GM19035 (cell line): ENCODE measurements around the gene FNDC3A.
A peak's percentile ranks its signal among the peaks of the same experiment; 100 is the strongest.

Experiments
- ATAC-seq: cut with Tn5 transposase; IDR thresholded peaks from one replicate; pipeline ENCODE4 v1.9.1; 2021; ENCODE audit not compliant: unreplicated experiment

FNDC3A gene, protein sequence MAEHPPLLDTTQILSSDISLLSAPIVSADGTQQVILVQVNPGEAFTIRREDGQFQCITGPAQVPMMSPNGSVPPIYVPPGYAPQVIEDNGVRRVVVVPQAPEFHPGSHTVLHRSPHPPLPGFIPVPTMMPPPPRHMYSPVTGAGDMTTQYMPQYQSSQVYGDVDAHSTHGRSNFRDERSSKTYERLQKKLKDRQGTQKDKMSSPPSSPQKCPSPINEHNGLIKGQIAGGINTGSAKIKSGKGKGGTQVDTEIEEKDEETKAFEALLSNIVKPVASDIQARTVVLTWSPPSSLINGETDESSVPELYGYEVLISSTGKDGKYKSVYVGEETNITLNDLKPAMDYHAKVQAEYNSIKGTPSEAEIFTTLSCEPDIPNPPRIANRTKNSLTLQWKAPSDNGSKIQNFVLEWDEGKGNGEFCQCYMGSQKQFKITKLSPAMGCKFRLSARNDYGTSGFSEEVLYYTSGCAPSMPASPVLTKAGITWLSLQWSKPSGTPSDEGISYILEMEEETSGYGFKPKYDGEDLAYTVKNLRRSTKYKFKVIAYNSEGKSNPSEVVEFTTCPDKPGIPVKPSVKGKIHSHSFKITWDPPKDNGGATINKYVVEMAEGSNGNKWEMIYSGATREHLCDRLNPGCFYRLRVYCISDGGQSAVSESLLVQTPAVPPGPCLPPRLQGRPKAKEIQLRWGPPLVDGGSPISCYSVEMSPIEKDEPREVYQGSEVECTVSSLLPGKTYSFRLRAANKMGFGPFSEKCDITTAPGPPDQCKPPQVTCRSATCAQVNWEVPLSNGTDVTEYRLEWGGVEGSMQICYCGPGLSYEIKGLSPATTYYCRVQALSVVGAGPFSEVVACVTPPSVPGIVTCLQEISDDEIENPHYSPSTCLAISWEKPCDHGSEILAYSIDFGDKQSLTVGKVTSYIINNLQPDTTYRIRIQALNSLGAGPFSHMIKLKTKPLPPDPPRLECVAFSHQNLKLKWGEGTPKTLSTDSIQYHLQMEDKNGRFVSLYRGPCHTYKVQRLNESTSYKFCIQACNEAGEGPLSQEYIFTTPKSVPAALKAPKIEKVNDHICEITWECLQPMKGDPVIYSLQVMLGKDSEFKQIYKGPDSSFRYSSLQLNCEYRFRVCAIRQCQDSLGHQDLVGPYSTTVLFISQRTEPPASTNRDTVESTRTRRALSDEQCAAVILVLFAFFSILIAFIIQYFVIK

GRCh38 chr13:48975856-48976575 is at the start of gene FNDC3A:
FNDC3A (plus strand) TSS chr13:48975912; CDS start chr13:49006191, 30,279 bp downstream.
- peak; percentile 59 for ATAC-seq

GRCh38 chr13:48928757-48929430 is 46.8 kb upstream of the FNDC3A start:
- no peak for ATAC-seq

DNA sequence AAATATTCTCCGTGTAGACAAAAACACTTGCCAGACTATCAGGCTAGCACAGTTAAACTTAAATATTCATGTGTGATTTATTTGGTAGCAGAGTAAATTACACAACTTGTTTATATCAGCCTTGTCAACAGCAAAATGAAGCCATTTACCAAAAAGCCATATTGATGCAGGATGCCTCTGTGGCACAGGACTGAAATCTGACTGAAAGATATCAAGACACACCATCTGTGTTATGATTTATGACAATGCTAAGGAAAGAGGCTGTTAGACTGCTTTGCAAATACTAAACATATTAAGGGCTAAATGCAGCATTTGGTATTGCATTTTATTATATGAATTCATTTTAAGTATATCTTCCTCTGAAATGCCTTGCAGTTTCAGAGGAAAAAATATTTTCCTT is 44.8 kb upstream of the FNDC3A start:
- ATAC-seq: no peak

- ATAC-seq: no peak
Measured at GRCh38 chr13:48938308-48938943, 37.3 kb upstream of the FNDC3A start.

- ATAC-seq: no peak
Measured at GRCh38 chr13:48939728-48940127, 36.0 kb upstream of the FNDC3A start.

- ATAC-seq: no peak
Measured at GRCh38 chr13:48942131-48942530, 33.6 kb upstream of the FNDC3A start.

GRCh38 chr13:48944221-48944620 is 31.5 kb upstream of the FNDC3A start:
- no peak for ATAC-seq

DNA sequence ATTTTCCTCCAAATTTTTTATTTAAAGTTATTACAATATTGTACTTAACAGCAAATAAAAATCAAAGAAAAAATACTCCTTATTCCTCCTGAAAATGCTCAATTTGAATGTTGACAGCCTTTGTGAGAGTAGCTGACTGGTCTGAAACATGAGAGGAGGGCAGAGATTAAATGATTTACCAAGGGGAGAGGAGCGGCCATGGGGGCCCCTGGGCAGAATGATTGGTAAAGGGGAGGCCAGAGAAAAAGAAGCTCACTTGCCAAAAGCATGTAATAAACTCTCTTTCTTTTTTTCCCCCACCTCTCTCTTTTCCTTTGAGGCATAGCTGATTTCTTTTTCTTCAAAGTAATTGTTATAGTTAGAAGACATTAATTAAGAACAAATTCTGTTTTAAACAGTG is 30.1 kb upstream of the FNDC3A start:
- ATAC-seq: no peak

- ATAC-seq: no peak
Measured at GRCh38 chr13:48946163-48946562, 29.5 kb upstream of the FNDC3A start.

- no peak for ATAC-seq
Measured at GRCh38 chr13:48949566-48950500, 25.9 kb upstream of the FNDC3A start.

DNA sequence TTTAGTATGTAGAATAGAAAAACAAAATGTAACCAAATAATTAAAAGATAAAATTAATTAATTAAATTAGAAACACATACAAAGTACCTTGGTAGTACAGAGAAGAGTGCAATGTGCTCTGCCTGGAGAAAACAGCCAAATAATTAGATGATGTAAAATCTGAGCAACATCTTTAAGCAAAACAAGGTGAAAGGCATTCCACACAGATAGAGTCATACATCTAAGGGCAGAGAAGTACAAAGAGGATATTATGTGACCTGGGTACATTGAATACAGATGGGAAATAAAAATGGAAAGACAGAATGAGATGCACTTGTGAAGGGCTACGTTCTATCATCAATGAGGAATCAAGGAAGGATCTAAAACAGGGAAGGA is 25.2 kb upstream of the FNDC3A start:
- ATAC-seq: no peak

- no peak for ATAC-seq
Measured at GRCh38 chr13:48954081-48954480, 21.6 kb upstream of the FNDC3A start.

DNA sequence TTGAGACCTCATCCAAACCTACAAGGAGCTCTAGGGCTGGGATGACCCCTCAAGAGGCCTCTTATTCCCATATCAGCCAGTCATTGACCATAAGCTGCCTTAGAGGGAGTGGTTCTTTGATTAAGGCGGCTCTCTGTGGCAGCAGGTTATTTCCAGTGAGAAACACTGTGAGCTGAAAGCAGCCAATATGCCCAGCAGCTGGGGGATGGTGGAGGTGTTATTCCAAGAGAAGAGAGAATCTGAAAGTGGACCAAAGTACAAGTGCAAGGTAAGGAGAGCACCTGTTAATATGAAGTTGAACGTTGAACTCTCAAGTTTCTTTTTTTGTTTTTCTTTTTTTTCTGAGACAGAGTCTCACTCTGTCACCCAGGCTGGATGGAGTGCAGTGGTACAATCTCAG is 20.2 kb upstream of the FNDC3A start:
- ATAC-seq: no peak

- no peak for ATAC-seq
Measured at GRCh38 chr13:48961379-48961778, 14.3 kb upstream of the FNDC3A start.

GRCh38 chr13:48962281-48962680 is 13.4 kb upstream of the FNDC3A start:
- ATAC-seq: no peak

DNA sequence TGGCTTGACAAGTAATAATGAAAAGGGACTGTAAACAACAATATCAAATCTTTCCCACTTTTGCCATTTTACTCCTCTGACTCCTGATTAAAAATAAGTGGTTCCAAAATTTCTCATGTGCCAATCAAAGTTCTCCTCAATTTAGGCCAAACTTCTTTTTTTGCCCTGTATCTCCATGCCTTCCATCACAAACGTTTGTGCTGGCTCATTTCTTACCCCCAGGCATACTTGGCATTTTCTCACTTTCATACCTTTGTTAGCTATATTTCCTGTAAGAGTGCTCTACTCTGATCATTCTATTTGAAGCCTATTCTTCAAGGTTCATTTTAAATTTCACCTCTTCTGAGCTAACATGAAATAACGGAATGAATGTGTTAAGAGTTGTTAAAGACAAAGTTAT is 10.0 kb upstream of the FNDC3A start:
- no peak for ATAC-seq

GRCh38 chr13:48969685-48970084 is 6.0 kb upstream of the FNDC3A start:
- ATAC-seq: no peak

DNA sequence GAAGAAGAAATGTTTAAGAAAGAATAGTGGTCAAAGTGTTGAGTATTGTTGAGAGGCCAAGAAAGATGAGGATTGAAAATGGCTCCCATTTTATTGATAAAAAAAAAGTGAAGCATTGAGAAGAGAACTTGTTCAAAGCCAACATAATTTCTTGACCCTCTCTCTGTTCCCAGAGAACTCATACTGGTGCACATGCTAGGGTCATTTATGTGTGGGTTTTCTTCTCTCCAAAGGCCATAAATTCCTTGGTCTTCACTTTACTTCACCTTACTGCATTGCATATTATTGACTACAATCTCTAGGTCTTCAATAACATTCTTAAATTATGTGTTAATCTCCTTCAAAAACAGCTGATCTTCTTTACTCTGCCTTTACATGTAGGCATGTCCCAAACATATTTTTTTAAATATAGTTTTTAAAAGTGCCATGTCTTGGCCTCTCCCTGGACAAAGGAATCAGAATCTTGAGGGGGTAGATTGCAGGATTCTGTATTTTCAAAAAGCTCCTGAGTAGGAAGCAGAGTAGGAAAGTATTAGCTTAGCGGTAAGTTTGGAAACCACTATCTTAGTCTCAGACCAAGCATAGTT is 1.8 kb upstream of the FNDC3A start:
- ATAC-seq: no peak
